Measurements from ENCODE around the gene CPN2. TPM values are rescaled to one million over a fixed set of nuclear protein-coding genes. Genes with fewer than 3 reads are reported as not detected.
A peak's percentile ranks its signal among the peaks of the same experiment; 100 is the strongest.

CPN2 gene, protein sequence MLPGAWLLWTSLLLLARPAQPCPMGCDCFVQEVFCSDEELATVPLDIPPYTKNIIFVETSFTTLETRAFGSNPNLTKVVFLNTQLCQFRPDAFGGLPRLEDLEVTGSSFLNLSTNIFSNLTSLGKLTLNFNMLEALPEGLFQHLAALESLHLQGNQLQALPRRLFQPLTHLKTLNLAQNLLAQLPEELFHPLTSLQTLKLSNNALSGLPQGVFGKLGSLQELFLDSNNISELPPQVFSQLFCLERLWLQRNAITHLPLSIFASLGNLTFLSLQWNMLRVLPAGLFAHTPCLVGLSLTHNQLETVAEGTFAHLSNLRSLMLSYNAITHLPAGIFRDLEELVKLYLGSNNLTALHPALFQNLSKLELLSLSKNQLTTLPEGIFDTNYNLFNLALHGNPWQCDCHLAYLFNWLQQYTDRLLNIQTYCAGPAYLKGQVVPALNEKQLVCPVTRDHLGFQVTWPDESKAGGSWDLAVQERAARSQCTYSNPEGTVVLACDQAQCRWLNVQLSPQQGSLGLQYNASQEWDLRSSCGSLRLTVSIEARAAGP
- 10 to 100 TPM; 20.4 to 87.9 TPM for total RNA-seq
- polyA plus RNA-seq: 100 to 1,000 TPM; 169 to 196 TPM

DNA sequence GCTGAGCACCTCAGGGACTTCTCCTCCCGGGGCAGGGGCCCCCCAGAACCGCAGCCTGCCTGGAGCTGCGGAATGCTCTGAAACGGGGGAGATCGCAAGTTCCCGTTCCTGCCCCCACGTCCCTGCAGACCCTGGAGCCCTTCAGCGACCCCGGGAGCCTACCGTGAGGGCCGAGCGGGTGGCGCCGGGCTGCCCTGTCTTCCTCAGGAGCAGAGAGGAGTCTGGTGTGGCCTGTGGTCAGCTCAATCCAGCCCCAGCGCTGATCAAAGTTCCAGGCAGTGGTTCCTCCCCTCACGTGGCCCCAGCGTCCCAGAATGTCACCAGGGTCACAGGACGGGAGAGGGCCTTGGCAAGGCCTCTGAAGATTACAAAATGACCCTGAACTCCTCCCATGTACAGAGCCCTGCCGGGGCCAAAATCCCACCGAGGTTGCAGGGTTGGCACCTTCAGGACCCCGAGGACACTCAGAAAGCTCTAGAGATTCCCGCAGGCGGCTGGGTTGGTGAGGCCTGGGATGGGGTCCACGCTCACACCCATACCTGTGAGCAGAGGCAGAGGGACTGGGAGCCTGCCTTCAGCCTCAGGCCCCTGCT lies at the start of gene CPN2:
Gene CPN2, minus strand, starts transcription at position 249 of the 593 bp plus-strand sequence. CDS start 8,626 bp downstream, outside the sequence.
- peak within 1 kb of the TSS; percentile 83 to 89 (median 84) for H3K4me3 ChIP-seq (ENCODE audit: low read depth in 1 of 3, low read length in 3 of 3)
- 41% methylated on average over 24 of the region's 24 CpGs for WGBS
- no peaks in the 10 kb centered on the region for H3K9me3 ChIP-seq (ENCODE audit: control insufficient read depth in 4 of 4, low read length in 3 of 4)
- H3K27ac ChIP-seq (ENCODE audit: low read depth in 1 of 2, low read length in 2 of 2): peak within 1 kb of the TSS; percentile 95
- peak; percentile 62 for DNase-seq (ENCODE audit: low spot score)
- no peaks in the 10 kb centered on the region for H3K27me3 ChIP-seq (ENCODE audit: control insufficient read depth in 4 of 4, insufficient read depth in 4 of 4, low read length in 3 of 4)
- peaks cover 0 to 2% (median 0%) of the 10 kb centered on the region in 4 donors for H3K36me3 ChIP-seq (ENCODE audit: control insufficient read depth in 4 of 4, insufficient read depth in 3 of 4, low read depth in 1 of 4, low read length in 3 of 4)
- H3K4me1 ChIP-seq (ENCODE audit: control insufficient read depth in 4 of 4, insufficient read depth in 4 of 4, low read length in 3 of 4): peaks cover 0 to 14% (median 5%) of the 10 kb centered on the region in 4 donors
- H3K9ac ChIP-seq (ENCODE audit: low read depth in 1 of 2, low read length in 2 of 2): peak within 1 kb of the TSS; percentile 86 to 96
- TF ChIP-seq, protein P1, sequence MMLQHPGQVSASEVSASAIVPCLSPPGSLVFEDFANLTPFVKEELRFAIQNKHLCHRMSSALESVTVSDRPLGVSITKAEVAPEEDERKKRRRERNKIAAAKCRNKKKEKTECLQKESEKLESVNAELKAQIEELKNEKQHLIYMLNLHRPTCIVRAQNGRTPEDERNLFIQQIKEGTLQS (IDR thresholded peaks at IDR 0.05): no peak
- TF ChIP-seq HNF4A (conservative IDR thresholded peaks at IDR 0.05): peak; percentile 85 to 89
- peak; percentile 87 to 93 for TF ChIP-seq RXRA (IDR thresholded peaks at IDR 0.05)
- TF ChIP-seq HNF4G (IDR thresholded peaks at IDR 0.05): peak; percentile 71
- peak; percentile 94 for TF ChIP-seq TAF1 (conservative IDR thresholded peaks at IDR 0.05)
- TF ChIP-seq, protein P2, sequence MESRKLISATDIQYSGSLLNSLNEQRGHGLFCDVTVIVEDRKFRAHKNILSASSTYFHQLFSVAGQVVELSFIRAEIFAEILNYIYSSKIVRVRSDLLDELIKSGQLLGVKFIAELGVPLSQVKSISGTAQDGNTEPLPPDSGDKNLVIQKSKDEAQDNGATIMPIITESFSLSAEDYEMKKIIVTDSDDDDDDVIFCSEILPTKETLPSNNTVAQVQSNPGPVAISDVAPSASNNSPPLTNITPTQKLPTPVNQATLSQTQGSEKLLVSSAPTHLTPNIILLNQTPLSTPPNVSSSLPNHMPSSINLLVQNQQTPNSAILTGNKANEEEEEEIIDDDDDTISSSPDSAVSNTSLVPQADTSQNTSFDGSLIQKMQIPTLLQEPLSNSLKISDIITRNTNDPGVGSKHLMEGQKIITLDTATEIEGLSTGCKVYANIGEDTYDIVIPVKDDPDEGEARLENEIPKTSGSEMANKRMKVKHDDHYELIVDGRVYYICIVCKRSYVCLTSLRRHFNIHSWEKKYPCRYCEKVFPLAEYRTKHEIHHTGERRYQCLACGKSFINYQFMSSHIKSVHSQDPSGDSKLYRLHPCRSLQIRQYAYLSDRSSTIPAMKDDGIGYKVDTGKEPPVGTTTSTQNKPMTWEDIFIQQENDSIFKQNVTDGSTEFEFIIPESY (IDR thresholded peaks at IDR 0.05): no peak
- no peak for TF ChIP-seq RAD21 (IDR thresholded peaks at IDR 0.05)
- peak; percentile 48 for TF ChIP-seq FOXA2 (IDR thresholded peaks at IDR 0.05)
- TF ChIP-seq, protein P3, sequence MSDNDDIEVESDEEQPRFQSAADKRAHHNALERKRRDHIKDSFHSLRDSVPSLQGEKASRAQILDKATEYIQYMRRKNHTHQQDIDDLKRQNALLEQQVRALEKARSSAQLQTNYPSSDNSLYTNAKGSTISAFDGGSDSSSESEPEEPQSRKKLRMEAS (IDR thresholded peaks at IDR 0.05): no peak
- TF ChIP-seq EGR1 (IDR thresholded peaks at IDR 0.05; ENCODE audit: low read depth in 2 of 2): peak in 1 of 2 donors; percentile 63
- peak; percentile 75 for TF ChIP-seq SP1 (IDR thresholded peaks at IDR 0.05)
- TF ChIP-seq JUND (IDR thresholded peaks at IDR 0.05): peak in 1 of 2 donors; percentile 52
- TF ChIP-seq, protein P4, sequence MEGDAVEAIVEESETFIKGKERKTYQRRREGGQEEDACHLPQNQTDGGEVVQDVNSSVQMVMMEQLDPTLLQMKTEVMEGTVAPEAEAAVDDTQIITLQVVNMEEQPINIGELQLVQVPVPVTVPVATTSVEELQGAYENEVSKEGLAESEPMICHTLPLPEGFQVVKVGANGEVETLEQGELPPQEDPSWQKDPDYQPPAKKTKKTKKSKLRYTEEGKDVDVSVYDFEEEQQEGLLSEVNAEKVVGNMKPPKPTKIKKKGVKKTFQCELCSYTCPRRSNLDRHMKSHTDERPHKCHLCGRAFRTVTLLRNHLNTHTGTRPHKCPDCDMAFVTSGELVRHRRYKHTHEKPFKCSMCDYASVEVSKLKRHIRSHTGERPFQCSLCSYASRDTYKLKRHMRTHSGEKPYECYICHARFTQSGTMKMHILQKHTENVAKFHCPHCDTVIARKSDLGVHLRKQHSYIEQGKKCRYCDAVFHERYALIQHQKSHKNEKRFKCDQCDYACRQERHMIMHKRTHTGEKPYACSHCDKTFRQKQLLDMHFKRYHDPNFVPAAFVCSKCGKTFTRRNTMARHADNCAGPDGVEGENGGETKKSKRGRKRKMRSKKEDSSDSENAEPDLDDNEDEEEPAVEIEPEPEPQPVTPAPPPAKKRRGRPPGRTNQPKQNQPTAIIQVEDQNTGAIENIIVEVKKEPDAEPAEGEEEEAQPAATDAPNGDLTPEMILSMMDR (IDR thresholded peaks at IDR 0.05; ENCODE audit: low read depth, low read length, missing input control): no peak
- TF ChIP-seq NR2F2 (IDR thresholded peaks at IDR 0.05): peak; percentile 57
- TF ChIP-seq GABPA (IDR thresholded peaks at IDR 0.05 in 1 of 2, conservative IDR thresholded peaks at IDR 0.05 in 1 of 2): peak in 1 of 2 donors; percentile 37
- TF ChIP-seq FOXA1 (IDR thresholded peaks at IDR 0.05): peak; percentile 23
- TF ChIP-seq, protein P5, sequence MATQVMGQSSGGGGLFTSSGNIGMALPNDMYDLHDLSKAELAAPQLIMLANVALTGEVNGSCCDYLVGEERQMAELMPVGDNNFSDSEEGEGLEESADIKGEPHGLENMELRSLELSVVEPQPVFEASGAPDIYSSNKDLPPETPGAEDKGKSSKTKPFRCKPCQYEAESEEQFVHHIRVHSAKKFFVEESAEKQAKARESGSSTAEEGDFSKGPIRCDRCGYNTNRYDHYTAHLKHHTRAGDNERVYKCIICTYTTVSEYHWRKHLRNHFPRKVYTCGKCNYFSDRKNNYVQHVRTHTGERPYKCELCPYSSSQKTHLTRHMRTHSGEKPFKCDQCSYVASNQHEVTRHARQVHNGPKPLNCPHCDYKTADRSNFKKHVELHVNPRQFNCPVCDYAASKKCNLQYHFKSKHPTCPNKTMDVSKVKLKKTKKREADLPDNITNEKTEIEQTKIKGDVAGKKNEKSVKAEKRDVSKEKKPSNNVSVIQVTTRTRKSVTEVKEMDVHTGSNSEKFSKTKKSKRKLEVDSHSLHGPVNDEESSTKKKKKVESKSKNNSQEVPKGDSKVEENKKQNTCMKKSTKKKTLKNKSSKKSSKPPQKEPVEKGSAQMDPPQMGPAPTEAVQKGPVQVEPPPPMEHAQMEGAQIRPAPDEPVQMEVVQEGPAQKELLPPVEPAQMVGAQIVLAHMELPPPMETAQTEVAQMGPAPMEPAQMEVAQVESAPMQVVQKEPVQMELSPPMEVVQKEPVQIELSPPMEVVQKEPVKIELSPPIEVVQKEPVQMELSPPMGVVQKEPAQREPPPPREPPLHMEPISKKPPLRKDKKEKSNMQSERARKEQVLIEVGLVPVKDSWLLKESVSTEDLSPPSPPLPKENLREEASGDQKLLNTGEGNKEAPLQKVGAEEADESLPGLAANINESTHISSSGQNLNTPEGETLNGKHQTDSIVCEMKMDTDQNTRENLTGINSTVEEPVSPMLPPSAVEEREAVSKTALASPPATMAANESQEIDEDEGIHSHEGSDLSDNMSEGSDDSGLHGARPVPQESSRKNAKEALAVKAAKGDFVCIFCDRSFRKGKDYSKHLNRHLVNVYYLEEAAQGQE (IDR thresholded peaks at IDR 0.05): peak; percentile 90
- no peak for TF ChIP-seq YY1 (IDR thresholded peaks at IDR 0.05)

Measured in liver (tissue), 9 donors.